Measurements from ENCODE around the gene TMEM183A.

TMEM183A gene

GRCh38 chr1:203031467-203031866 lies 24.3 kb downstream of the TMEM183A start:
- DNase-seq = no peak

DNA sequence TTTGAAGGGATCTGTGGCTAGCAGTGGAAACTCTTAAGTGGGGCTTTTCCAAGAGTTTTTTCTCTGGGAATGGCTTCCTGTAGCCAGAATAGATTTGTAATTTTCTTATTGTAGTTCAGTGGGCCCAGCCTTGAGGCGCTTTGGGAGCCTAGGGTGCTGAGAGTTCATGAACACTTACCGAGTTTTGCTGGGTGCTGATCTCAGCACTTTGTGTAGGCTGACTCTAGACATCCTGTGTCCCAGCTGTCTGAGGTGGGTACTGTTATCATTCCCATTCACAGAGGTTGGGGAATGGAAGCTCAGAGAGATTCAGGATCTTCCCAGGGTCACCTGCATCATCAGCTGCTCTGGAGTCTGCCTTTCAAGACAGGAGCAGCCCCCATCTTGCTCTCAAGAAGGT lies 26.1 kb downstream of the TMEM183A start:
- no peak for DNase-seq

GRCh38 chr1:203033917-203034316 lies 26.7 kb downstream of the TMEM183A start:
- no peak for DNase-seq

- no peak for DNase-seq
Measured at GRCh38 chr1:203034422-203035110, 27.4 kb downstream of the TMEM183A start.

- no peak for DNase-seq
Measured at GRCh38 chr1:203035111-203036000, 28.2 kb downstream of the TMEM183A start.

GRCh38 chr1:203036135-203036534 lies 29.0 kb downstream of the TMEM183A start:
- no peak for DNase-seq

DNA sequence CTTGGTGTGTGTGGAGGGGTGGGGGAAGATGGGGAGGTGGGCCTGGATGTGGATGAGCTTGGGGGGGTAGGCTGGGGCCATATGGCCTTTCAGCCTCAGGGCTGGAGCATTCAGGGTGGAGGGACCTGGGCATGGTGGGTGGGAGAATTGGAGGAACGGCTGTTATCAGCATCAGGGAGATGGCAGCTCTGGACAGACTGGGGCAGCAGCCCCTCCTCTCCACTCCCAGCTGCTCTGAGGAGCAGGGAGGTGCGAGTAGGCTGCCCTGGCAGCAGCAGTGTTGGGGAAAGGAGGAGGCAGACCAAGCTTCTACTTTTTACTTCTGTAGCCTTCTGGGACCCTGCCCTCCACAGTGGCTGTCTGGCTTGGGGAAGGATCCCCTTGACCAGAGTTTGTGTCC lies 29.4 kb downstream of the TMEM183A start:
- no peak for DNase-seq

DNA sequence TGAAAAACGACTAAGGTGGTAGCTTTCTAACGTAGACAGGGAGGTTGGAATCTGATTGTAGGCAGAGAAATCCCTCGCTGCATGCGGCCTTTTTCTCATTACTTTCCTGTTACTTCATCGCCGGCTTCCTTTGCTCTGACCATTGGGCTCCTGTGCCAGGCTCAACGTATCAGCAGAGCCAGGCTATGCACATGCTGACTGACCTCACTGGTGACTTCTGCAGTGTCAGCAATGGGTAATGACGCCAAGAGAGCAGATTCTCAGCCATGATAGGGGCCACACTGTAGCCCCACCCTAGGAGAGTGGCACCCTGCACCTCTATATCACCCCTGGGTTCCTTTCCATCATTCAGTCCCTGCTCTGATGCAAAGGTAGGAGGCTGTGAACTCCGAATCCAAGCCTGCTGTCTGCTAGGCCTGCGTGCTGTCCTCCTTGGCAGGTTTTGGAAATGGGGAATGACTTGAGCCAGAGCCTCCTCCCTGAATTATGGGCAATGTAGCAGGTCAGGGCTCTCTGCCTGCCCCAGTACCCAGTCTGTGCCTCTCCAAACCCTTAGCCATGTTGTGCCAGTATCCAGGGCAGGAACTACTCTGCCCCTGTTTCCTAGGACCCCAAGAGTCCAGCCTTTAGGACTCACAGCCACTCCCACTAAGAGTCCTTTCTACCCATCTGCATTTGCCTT lies 30.5 kb downstream of the TMEM183A start:
- no peak for DNase-seq

DNA sequence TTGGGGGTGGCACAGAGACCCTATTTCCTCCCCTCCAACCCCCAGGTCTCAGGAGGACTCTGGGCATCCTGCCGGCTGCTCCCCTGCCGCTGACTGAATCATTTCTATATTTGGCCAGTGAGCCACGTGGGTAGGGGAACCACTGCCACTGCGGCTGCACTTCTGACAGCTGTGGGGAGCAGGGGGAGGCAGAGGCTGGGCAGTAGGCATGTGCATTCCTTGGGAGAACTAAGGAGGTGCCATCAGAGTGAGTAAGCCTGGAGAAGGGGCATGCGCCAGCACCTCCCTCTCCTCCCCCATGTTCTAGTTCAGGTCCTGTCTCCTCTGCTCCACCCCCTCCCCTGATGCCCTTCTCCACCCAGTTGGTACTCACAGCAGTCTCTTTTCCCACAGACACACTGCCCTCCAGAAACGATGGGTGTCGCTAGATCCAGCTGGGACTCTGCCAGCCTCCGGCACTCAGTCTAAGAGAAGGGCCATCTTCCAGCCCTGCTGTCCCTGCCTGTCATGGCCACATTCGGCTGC lies 31.1 kb downstream of the TMEM183A start:
- DNase-seq = peak; percentile 44

DNA sequence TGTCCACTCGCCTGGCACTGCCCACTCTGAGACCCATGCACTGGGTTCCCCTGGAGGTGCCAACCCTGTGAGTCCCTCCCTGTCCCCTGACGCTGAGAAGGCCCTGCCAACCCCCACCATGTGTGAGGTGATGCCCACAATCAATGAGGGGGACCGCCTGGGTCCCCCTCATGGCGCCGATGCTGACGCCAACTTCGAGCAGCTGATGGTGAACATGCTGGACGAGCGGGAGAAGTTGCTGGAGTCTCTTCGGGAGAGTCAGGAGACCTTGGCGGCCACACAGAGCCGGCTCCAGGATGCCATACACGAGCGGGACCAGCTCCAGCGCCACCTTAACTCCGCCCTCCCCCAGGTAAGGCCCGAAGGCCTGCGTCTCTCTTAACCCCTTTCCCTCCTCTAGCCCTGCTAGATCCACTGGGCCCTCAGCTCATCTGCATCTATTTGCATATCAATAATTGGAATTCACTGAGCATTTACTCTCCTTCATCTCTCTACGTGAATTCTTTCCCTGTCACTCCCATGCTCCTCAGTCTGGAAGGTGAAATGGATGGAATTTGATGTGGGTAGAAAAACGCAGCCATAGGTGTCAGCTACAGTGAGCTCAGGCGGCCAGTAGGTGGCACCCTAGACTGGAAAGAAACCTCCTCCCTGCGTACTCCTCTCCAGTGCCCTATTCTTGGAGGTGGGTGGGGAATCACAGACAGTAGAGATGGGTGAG lies 31.9 kb downstream of the TMEM183A start:
- DNase-seq = peak; percentile 90

GRCh38 chr1:203039609-203040512 lies 32.7 kb downstream of the TMEM183A start:
- DNase-seq = peak; percentile 60

DNA sequence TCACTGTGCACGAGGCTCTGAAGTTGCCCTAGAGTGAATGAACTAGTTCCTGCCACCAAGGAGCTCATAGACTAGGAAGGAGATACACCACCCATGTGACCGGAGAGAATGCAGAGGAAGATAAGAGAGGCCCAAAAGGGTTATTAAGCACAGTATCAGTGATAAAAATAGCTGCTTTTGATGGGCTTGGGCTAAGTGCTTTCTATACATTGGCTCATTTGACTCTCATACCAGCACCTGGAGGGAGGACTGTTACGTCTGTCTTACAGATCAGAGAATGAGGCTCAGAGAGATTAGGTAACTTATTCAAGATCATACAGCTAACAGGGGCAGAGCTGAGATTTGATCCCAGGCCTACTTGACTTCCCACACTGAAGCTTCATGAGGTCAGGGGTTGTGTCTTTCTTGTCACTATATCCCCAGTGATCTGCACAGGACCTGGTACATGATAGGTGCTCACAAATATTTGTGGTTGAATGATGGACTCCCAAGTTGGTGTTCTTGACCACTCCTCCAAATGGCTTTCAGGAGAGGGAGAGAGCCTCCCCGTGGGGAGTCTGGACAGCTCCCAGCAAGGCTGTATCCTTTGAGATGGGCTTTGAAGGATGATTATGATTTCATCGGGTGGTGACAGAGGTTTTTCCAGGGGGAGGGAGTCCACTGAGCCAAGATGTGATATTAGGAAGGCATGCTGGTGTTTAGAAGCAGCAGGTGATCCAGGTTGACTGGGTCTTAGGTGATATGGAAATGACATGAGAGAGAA lies 33.5 kb downstream of the TMEM183A start:
- no peak for DNase-seq

DNA sequence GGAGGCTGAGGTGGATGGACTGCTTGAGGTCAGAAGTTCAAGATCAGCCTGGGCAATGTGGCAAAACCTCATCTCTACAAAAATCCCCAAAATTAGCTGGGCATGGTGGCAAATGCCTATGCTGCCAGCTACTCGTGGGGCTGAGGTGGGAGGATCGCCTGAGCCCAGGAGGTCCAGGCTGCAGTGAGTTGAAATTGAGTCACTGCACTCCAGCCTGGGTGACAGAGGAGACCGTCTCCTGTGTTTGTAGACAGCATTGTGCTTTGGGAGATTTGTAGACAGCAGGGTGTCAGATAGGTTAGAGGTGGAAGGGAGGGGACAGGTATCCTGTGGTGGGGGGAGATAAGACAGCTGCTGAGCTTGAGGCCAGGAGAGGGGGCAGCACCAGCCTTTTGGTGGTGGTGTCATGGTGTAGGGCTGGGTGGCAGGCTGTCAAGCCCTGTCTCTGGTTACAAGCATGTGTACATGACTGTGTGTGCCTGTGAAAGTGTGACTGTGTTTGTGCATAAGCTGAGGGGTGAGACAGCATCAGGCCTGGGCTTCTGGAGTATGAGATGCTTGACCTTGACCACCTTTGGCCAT lies 34.3 kb downstream of the TMEM183A start:
- no peak for DNase-seq

- DNase-seq = no peak
Measured at GRCh38 chr1:203043830-203044545, 36.8 kb downstream of the TMEM183A start.

- DNase-seq = peak; percentile 63
Measured at GRCh38 chr1:203044546-203045250, 37.5 kb downstream of the TMEM183A start.

- no peak for DNase-seq
Measured at GRCh38 chr1:203045336-203045735, 38.2 kb downstream of the TMEM183A start.

- peak; percentile 56 for DNase-seq
Measured at GRCh38 chr1:203045821-203046594, 38.8 kb downstream of the TMEM183A start.

DNA sequence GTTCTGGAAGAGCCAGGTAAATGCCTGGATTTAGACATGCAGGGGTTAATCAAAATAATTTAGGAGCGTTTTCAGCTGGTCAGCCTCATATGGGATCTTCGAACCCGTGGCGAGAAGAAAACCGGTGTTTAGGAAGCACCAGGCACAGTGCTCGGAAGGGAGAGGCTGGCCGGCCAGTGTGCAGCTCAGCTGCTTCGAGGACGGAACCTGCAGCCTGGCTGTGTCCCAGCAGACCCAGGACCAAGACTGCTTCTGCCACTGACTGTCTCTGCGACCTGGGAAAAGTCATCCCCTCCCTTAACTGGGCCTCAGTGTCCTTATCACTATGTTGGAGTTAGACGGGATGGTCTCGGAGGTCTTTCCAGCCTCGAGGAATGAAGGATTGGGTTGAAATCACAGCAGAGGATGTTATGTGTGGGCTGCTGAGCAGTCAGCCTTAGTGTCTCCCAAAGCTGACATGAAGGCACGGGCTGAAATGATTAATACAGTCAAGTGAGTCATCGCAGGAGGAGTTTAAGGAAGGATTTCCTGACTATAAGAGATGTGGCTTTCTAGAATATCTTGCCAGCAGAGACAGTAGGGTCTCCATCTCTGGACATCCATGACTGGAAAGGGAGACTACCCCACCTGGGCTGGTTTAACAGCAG lies 39.9 kb downstream of the TMEM183A start:
- DNase-seq = no peak

Measured in NCI-H1694 treated with DMSO at 0.1 percent for 48 hours (cell line).